ENCODE results near the gene ANXA3. TPM values are rescaled to one million over a fixed set of nuclear protein-coding genes. Genes with fewer than 3 reads are reported as not detected.

Gene ANXA3
- total RNA-seq, 4 donors from 2014 or later, result 13.5 to 34.3 (median 21.2) TPM

- TF ChIP-seq CTCF (IDR thresholded peaks at IDR 0.05) (no peak), POLR2A (IDR thresholded peaks at IDR 0.05) (no peak)
- 89 to 90% methylated on average over 3 of the region's 3 CpGs for WGBS, 2 donors
- no peak overlapping the region for H3K4me3 ChIP-seq (ENCODE audit: low read depth, poor library complexity, severe bottlenecking)
- intact Hi-C loops (cut with DNase I; ENCODE audit: low total_unique reads), result loop anchor here (10.0 kb wide), 1 partner anchor 549 kb away; no protein-coding TSS in a partner anchor
- no peak for DNase-seq (ENCODE audit: low spot score in 2 of 2)
Measured at GRCh38 chr4:78513411-78513975, 38.1 kb upstream of the ANXA3 start.

GRCh38 chr4:78517050-78517652 is 34.4 kb upstream of the ANXA3 start:
- DNase-seq (ENCODE audit: low spot score in 2 of 2), result no peak
- intact Hi-C loops (cut with DNase I; ENCODE audit: low total_unique reads), result loop anchor here (10.0 kb wide), 1 partner anchor 552 kb away; no protein-coding TSS in a partner anchor
- TF ChIP-seq POLR2A (IDR thresholded peaks at IDR 0.05) (no peak), CTCF (IDR thresholded peaks at IDR 0.05) (no peak)
- 23 to 24% methylated on average over 3 of the region's 3 CpGs for WGBS, 2 donors
- no peak overlapping the region for H3K4me3 ChIP-seq (ENCODE audit: low read depth, poor library complexity, severe bottlenecking)

GRCh38 chr4:78518561-78518960 is 33.0 kb upstream of the ANXA3 start:
- no peak for DNase-seq (ENCODE audit: low spot score in 2 of 2)
- TF ChIP-seq CTCF (IDR thresholded peaks at IDR 0.05) (no peak), POLR2A (IDR thresholded peaks at IDR 0.05) (no peak)
- 63 to 77% methylated on average over 3 of the region's 3 CpGs for WGBS, 2 donors
- no peak overlapping the region for H3K4me3 ChIP-seq (ENCODE audit: low read depth, poor library complexity, severe bottlenecking)
- intact Hi-C loops (cut with DNase I; ENCODE audit: low total_unique reads), result loop anchor here (10.0 kb wide), 1 partner anchor 554 kb away; no protein-coding TSS in a partner anchor

- no peak overlapping the region for H3K4me3 ChIP-seq (ENCODE audit: low read depth, poor library complexity, severe bottlenecking)
- 83 to 86% methylated on average over 3 of the region's 3 CpGs for WGBS, 2 donors
- no peak for DNase-seq (ENCODE audit: low spot score in 2 of 2)
- TF ChIP-seq CTCF (IDR thresholded peaks at IDR 0.05), result no peak
- no peak for TF ChIP-seq POLR2A (IDR thresholded peaks at IDR 0.05)
- intact Hi-C loops (cut with DNase I; ENCODE audit: low total_unique reads), result loop anchor here (10.0 kb wide), 1 partner anchor 555 kb away; no protein-coding TSS in a partner anchor
Measured at GRCh38 chr4:78519962-78520361, 31.6 kb upstream of the ANXA3 start.

GRCh38 chr4:78520808-78521226 is 30.8 kb upstream of the ANXA3 start:
- H3K4me3 ChIP-seq (ENCODE audit: low read depth, poor library complexity, severe bottlenecking), result no peak overlapping the region
- intact Hi-C loops (cut with DNase I; ENCODE audit: low total_unique reads), result no loop called here
- DNase-seq (ENCODE audit: low spot score in 2 of 2), result no peak
- TF ChIP-seq POLR2A (IDR thresholded peaks at IDR 0.05) (no peak), CTCF (IDR thresholded peaks at IDR 0.05) (no peak)
- 42 to 54% methylated on average over 3 of the region's 3 CpGs for WGBS, 2 donors
